ENCODE results near the gene PRSS50. TPM values are rescaled to one million over a fixed set of nuclear protein-coding genes. Genes with fewer than 3 reads are reported as not detected.

Gene PRSS50
- total and polyA plus RNA-seq, 4 donors = 0.02 to 0.33 (median 0.25) TPM; not detected in 1

DNA sequence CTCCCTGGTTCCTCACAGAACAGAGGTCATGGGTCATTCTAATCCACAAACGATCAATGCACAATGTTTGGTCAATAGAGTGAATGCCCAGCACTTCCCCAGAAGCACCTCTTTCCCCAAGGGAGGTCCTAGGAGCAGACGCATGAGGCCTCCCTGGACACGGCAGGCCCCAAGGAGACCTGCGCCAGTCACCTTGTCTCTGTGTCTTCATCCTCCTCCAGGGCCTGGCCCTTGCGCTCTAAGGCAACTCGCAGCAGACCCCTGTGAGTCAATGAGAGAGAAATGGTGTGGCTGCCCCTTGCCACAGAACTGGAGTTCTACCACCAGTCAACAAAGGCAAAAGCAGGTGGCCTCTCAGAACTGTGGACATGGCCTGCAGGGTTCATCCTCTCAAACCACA is 42.2 kb downstream of the PRSS50 start:
- Histone ChIP-seq H3K4me1 (ENCODE audit: control insufficient read depth in 4 of 4, insufficient read depth in 4 of 4, low read length in 3 of 4) (peaks cover 5 to 16% (median 11%) of the 10 kb centered on the region in 4 donors), H3K9ac (ENCODE audit: low read depth in 1 of 2, low read length in 2 of 2) (no peak overlapping the region), H3K27ac (ENCODE audit: low read depth in 1 of 2, low read length in 2 of 2) (no peak overlapping the region), H3K36me3 (ENCODE audit: control insufficient read depth in 4 of 4, insufficient read depth in 3 of 4, low read depth in 1 of 4, low read length in 3 of 4) (peaks cover 0 to 12% (median 3%) of the 10 kb centered on the region in 4 donors), H3K27me3 (ENCODE audit: control insufficient read depth in 4 of 4, insufficient read depth in 4 of 4, low read length in 3 of 4) (no peaks in the 10 kb centered on the region), H3K4me3 (ENCODE audit: low read depth in 1 of 3, low read length in 3 of 3) (no peak overlapping the region), H3K9me3 (ENCODE audit: control insufficient read depth in 4 of 4, low read length in 3 of 4) (no peaks in the 10 kb centered on the region)
- DNase-seq (ENCODE audit: low spot score) = no peak
- WGBS = 83% methylated on average over 6 of the region's 6 CpGs
- TF ChIP-seq, protein P1, sequence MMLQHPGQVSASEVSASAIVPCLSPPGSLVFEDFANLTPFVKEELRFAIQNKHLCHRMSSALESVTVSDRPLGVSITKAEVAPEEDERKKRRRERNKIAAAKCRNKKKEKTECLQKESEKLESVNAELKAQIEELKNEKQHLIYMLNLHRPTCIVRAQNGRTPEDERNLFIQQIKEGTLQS (IDR thresholded peaks at IDR 0.05) = no peak
- TF ChIP-seq EGR1 (IDR thresholded peaks at IDR 0.05; ENCODE audit: low read depth in 2 of 2) (no peak), JUND (IDR thresholded peaks at IDR 0.05) (no peak), GABPA (IDR thresholded peaks at IDR 0.05 in 1 of 2, conservative IDR thresholded peaks at IDR 0.05 in 1 of 2) (no peak), HNF4G (IDR thresholded peaks at IDR 0.05) (no peak), FOXA1 (IDR thresholded peaks at IDR 0.05) (no peak), HNF4A (conservative IDR thresholded peaks at IDR 0.05) (no peak), YY1 (IDR thresholded peaks at IDR 0.05) (no peak), FOXA2 (IDR thresholded peaks at IDR 0.05) (no peak), NR2F2 (IDR thresholded peaks at IDR 0.05) (no peak), SP1 (IDR thresholded peaks at IDR 0.05) (no peak), RAD21 (IDR thresholded peaks at IDR 0.05) (no peak), TAF1 (conservative IDR thresholded peaks at IDR 0.05) (no peak), RXRA (IDR thresholded peaks at IDR 0.05) (no peak)
- TF ChIP-seq, protein P2, sequence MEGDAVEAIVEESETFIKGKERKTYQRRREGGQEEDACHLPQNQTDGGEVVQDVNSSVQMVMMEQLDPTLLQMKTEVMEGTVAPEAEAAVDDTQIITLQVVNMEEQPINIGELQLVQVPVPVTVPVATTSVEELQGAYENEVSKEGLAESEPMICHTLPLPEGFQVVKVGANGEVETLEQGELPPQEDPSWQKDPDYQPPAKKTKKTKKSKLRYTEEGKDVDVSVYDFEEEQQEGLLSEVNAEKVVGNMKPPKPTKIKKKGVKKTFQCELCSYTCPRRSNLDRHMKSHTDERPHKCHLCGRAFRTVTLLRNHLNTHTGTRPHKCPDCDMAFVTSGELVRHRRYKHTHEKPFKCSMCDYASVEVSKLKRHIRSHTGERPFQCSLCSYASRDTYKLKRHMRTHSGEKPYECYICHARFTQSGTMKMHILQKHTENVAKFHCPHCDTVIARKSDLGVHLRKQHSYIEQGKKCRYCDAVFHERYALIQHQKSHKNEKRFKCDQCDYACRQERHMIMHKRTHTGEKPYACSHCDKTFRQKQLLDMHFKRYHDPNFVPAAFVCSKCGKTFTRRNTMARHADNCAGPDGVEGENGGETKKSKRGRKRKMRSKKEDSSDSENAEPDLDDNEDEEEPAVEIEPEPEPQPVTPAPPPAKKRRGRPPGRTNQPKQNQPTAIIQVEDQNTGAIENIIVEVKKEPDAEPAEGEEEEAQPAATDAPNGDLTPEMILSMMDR (IDR thresholded peaks at IDR 0.05; ENCODE audit: low read depth, low read length, missing input control) = no peak
- TF ChIP-seq, protein P3, sequence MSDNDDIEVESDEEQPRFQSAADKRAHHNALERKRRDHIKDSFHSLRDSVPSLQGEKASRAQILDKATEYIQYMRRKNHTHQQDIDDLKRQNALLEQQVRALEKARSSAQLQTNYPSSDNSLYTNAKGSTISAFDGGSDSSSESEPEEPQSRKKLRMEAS (IDR thresholded peaks at IDR 0.05) = no peak
- TF ChIP-seq, protein P4, sequence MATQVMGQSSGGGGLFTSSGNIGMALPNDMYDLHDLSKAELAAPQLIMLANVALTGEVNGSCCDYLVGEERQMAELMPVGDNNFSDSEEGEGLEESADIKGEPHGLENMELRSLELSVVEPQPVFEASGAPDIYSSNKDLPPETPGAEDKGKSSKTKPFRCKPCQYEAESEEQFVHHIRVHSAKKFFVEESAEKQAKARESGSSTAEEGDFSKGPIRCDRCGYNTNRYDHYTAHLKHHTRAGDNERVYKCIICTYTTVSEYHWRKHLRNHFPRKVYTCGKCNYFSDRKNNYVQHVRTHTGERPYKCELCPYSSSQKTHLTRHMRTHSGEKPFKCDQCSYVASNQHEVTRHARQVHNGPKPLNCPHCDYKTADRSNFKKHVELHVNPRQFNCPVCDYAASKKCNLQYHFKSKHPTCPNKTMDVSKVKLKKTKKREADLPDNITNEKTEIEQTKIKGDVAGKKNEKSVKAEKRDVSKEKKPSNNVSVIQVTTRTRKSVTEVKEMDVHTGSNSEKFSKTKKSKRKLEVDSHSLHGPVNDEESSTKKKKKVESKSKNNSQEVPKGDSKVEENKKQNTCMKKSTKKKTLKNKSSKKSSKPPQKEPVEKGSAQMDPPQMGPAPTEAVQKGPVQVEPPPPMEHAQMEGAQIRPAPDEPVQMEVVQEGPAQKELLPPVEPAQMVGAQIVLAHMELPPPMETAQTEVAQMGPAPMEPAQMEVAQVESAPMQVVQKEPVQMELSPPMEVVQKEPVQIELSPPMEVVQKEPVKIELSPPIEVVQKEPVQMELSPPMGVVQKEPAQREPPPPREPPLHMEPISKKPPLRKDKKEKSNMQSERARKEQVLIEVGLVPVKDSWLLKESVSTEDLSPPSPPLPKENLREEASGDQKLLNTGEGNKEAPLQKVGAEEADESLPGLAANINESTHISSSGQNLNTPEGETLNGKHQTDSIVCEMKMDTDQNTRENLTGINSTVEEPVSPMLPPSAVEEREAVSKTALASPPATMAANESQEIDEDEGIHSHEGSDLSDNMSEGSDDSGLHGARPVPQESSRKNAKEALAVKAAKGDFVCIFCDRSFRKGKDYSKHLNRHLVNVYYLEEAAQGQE (IDR thresholded peaks at IDR 0.05) = no peak
- TF ChIP-seq, protein P5, sequence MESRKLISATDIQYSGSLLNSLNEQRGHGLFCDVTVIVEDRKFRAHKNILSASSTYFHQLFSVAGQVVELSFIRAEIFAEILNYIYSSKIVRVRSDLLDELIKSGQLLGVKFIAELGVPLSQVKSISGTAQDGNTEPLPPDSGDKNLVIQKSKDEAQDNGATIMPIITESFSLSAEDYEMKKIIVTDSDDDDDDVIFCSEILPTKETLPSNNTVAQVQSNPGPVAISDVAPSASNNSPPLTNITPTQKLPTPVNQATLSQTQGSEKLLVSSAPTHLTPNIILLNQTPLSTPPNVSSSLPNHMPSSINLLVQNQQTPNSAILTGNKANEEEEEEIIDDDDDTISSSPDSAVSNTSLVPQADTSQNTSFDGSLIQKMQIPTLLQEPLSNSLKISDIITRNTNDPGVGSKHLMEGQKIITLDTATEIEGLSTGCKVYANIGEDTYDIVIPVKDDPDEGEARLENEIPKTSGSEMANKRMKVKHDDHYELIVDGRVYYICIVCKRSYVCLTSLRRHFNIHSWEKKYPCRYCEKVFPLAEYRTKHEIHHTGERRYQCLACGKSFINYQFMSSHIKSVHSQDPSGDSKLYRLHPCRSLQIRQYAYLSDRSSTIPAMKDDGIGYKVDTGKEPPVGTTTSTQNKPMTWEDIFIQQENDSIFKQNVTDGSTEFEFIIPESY (IDR thresholded peaks at IDR 0.05) = no peak

Data from liver (tissue), 9 donors.